ENCODE results near the gene SNCA. TPM values are rescaled to one million over a fixed set of nuclear protein-coding genes. Genes with fewer than 3 reads are reported as not detected.

The SNCA gene
- total and polyA plus RNA-seq, 2 donors from 2014 or later: 8.4 to 17.1 TPM

- Histone ChIP-seq H3K4me3 (ENCODE audit: low read length in 3 of 3) (no peak overlapping the region), H3K9ac (ENCODE audit: low read length in 3 of 3) (no peak overlapping the region), H3K4me1 (ENCODE audit: control insufficient read depth in 2 of 3, insufficient read depth in 2 of 3, low read depth in 1 of 3, low read length in 3 of 3) (no peaks in the 10 kb centered on the region), H3K27ac (ENCODE audit: low read depth in 2 of 2, low read length in 2 of 2) (no peak overlapping the region), H3K27me3 (ENCODE audit: control insufficient read depth, insufficient read depth, low read length) (no peaks in the 10 kb centered on the region), H3K9me3 (ENCODE audit: control insufficient read depth in 2 of 3, insufficient read depth in 1 of 3, low read length in 3 of 3) (peaks cover 0 to 3% (median 0%) of the 10 kb centered on the region in 3 donors), H3K36me3 (ENCODE audit: control insufficient read depth in 2 of 3, insufficient read depth in 3 of 3, low read length in 3 of 3) (no peaks in the 10 kb centered on the region)
- no peak for FAIRE-seq
- no peak for TF ChIP-seq CTCF (IDR thresholded peaks at IDR 0.05; ENCODE audit: borderline replicate concordance, extremely low read depth, insufficient read depth)
- intact Hi-C loops (cut with DNase I): no loop called here
- no peak for DNase-seq
Measured at GRCh38 chr4:89765528-89765927, 71.4 kb downstream of the SNCA start.

GRCh38 chr4:89762311-89762710 lies 74.7 kb downstream of the SNCA start:
- Histone ChIP-seq H3K9me3 (ENCODE audit: control insufficient read depth in 2 of 3, insufficient read depth in 1 of 3, low read length in 3 of 3) (no peaks in the 10 kb centered on the region), H3K4me3 (ENCODE audit: low read length in 3 of 3) (no peak overlapping the region), H3K4me1 (ENCODE audit: control insufficient read depth in 2 of 3, insufficient read depth in 2 of 3, low read depth in 1 of 3, low read length in 3 of 3) (no peaks in the 10 kb centered on the region), H3K9ac (ENCODE audit: low read length in 3 of 3) (no peak overlapping the region), H3K36me3 (ENCODE audit: control insufficient read depth in 2 of 3, insufficient read depth in 3 of 3, low read length in 3 of 3) (no peaks in the 10 kb centered on the region), H3K27me3 (ENCODE audit: control insufficient read depth, insufficient read depth, low read length) (no peaks in the 10 kb centered on the region), H3K27ac (ENCODE audit: low read depth in 2 of 2, low read length in 2 of 2) (no peak overlapping the region)
- FAIRE-seq (no peak), DNase-seq (no peak)
- intact Hi-C loops (cut with DNase I): no loop called here
- no peak for TF ChIP-seq CTCF (IDR thresholded peaks at IDR 0.05; ENCODE audit: borderline replicate concordance, extremely low read depth, insufficient read depth)

- H3K27ac ChIP-seq (ENCODE audit: low read depth in 2 of 2, low read length in 2 of 2): no peak overlapping the region
- no peak overlapping the region for H3K9ac ChIP-seq (ENCODE audit: low read length in 3 of 3)
- DNase-seq: no peak
- no peaks in the 10 kb centered on the region for H3K27me3 ChIP-seq (ENCODE audit: control insufficient read depth, insufficient read depth, low read length)
- TF ChIP-seq CTCF (IDR thresholded peaks at IDR 0.05; ENCODE audit: borderline replicate concordance, extremely low read depth, insufficient read depth): no peak
- no peaks in the 10 kb centered on the region for H3K9me3 ChIP-seq (ENCODE audit: control insufficient read depth in 2 of 3, insufficient read depth in 1 of 3, low read length in 3 of 3)
- H3K4me1 ChIP-seq (ENCODE audit: control insufficient read depth in 2 of 3, insufficient read depth in 2 of 3, low read depth in 1 of 3, low read length in 3 of 3): no peaks in the 10 kb centered on the region
- no peaks in the 10 kb centered on the region for H3K36me3 ChIP-seq (ENCODE audit: control insufficient read depth in 2 of 3, insufficient read depth in 3 of 3, low read length in 3 of 3)
- no peak overlapping the region for H3K4me3 ChIP-seq (ENCODE audit: low read length in 3 of 3)
- no peak for FAIRE-seq
- intact Hi-C loops (cut with DNase I): no loop called here
Measured at GRCh38 chr4:89759426-89759825, 77.5 kb downstream of the SNCA start.

- no peaks in the 10 kb centered on the region for H3K9me3 ChIP-seq (ENCODE audit: control insufficient read depth in 2 of 3, insufficient read depth in 1 of 3, low read length in 3 of 3)
- DNase-seq (peak in 2 of 5 donors; percentile 37 to 54), FAIRE-seq (no peak)
- no peak overlapping the region for H3K9ac ChIP-seq (ENCODE audit: low read length in 3 of 3)
- H3K27me3 ChIP-seq (ENCODE audit: control insufficient read depth, insufficient read depth, low read length): no peaks in the 10 kb centered on the region
- no peak overlapping the region for H3K27ac ChIP-seq (ENCODE audit: low read depth in 2 of 2, low read length in 2 of 2)
- no peaks in the 10 kb centered on the region for H3K36me3 ChIP-seq (ENCODE audit: control insufficient read depth in 2 of 3, insufficient read depth in 3 of 3, low read length in 3 of 3)
- no peak overlapping the region for H3K4me3 ChIP-seq (ENCODE audit: low read length in 3 of 3)
- intact Hi-C loops (cut with DNase I): no loop called here
- TF ChIP-seq CTCF (IDR thresholded peaks at IDR 0.05; ENCODE audit: borderline replicate concordance, extremely low read depth, insufficient read depth): no peak
- H3K4me1 ChIP-seq (ENCODE audit: control insufficient read depth in 2 of 3, insufficient read depth in 2 of 3, low read depth in 1 of 3, low read length in 3 of 3): peaks cover 4% of the 10 kb centered on the region in 3 donors
Measured at GRCh38 chr4:89757154-89757719, 79.7 kb downstream of the SNCA start.
